ENCODE results near the gene JMJD7. TPM values are rescaled to one million over a fixed set of nuclear protein-coding genes. Genes with fewer than 3 reads are reported as not detected.

Gene JMJD7
- total RNA-seq, 1 donor from 2014 or later, result 26.2 TPM

DNA sequence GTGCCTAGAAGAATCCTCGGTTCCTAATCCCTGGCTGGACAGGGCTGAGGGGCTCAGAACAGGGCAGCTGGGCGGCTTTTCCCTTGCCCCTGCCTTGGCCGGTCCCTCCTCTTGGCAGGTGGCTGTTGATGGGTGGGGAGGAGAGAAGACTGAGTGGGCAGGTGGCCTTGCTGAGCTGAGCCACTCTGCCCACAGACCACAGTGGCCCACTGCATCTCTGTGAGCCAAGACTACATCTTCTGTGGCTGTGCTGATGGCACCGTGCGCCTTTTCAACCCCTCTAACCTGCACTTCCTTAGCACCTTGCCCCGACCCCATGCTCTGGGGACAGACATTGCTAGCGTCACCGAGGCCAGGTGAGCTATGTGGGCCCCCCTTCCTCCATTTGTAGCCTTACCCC lies 14.5 kb upstream of the JMJD7 start:
- Mint-ChIP-seq H3K36me3 (ENCODE audit: insufficient read depth) (peaks cover 9% of the 10 kb centered on the region), H3K27ac (no peak overlapping the region), H3K9me3 (ENCODE audit: low read depth) (no peaks in the 10 kb centered on the region), H3K27me3 (no peaks in the 10 kb centered on the region), H3K4me1 (ENCODE audit: low read depth) (no peaks in the 10 kb centered on the region), H3K4me3 (ENCODE audit: low read depth) (no peak overlapping the region)
- no peak for DNase-seq (ENCODE audit: low spot score, unreplicated experiment)
- TF ChIP-seq, protein P1, sequence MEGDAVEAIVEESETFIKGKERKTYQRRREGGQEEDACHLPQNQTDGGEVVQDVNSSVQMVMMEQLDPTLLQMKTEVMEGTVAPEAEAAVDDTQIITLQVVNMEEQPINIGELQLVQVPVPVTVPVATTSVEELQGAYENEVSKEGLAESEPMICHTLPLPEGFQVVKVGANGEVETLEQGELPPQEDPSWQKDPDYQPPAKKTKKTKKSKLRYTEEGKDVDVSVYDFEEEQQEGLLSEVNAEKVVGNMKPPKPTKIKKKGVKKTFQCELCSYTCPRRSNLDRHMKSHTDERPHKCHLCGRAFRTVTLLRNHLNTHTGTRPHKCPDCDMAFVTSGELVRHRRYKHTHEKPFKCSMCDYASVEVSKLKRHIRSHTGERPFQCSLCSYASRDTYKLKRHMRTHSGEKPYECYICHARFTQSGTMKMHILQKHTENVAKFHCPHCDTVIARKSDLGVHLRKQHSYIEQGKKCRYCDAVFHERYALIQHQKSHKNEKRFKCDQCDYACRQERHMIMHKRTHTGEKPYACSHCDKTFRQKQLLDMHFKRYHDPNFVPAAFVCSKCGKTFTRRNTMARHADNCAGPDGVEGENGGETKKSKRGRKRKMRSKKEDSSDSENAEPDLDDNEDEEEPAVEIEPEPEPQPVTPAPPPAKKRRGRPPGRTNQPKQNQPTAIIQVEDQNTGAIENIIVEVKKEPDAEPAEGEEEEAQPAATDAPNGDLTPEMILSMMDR (IDR thresholded peaks at IDR 0.05; ENCODE audit: unreplicated experiment), result no peak

DNA sequence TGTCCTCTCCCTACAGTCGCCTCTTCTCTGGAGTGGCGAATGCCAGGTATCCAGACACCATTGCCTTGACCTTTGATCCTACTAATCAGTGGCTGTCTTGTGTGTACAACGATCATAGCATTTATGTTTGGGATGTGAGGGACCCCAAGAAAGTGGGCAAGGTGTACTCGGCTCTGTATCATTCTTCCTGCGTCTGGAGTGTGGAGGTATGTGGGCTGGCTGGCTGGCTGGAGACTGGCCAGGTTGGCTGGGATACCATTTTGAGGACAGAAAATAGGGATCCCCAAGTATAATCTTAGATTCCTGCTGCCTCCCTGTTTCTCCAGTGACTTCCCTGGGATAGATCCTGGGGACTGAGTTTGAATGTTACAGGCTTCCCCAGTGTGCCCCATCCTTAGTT lies 13.4 kb upstream of the JMJD7 start:
- no peaks in the 10 kb centered on the region for H3K27me3 Mint-ChIP-seq
- no peak overlapping the region for H3K27ac Mint-ChIP-seq
- H3K9me3 Mint-ChIP-seq (ENCODE audit: low read depth), result no peaks in the 10 kb centered on the region
- no peaks in the 10 kb centered on the region for H3K4me1 Mint-ChIP-seq (ENCODE audit: low read depth)
- no peak for DNase-seq (ENCODE audit: low spot score, unreplicated experiment)
- TF ChIP-seq, protein P1 (IDR thresholded peaks at IDR 0.05; ENCODE audit: unreplicated experiment), result no peak
- H3K4me3 Mint-ChIP-seq (ENCODE audit: low read depth), result no peak overlapping the region
- peaks cover 11% of the 10 kb centered on the region for H3K36me3 Mint-ChIP-seq (ENCODE audit: insufficient read depth)

DNA sequence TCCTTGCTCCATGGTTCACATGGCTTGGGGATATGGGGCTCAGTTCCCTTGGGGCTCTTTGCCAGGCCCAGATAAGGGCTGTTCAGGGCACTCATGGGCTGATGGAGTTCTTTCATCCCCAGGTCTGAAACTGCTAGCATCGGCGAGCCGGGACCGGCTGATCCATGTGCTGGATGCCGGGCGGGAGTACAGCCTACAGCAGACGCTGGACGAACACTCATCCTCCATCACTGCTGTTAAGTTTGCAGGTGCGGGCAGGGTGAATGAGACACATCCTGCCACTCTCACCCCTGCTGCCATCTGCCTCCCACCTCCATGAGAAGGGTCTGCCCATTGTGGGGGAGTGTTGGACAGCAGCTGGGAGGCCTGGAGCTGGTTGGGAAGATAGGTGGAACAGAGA lies 11.1 kb upstream of the JMJD7 start:
- Mint-ChIP-seq H3K4me3 (ENCODE audit: low read depth) (no peak overlapping the region), H3K9me3 (ENCODE audit: low read depth) (no peaks in the 10 kb centered on the region), H3K36me3 (ENCODE audit: insufficient read depth) (peaks cover 15% of the 10 kb centered on the region), H3K4me1 (ENCODE audit: low read depth) (no peaks in the 10 kb centered on the region), H3K27ac (no peak overlapping the region), H3K27me3 (no peaks in the 10 kb centered on the region)
- TF ChIP-seq, protein P1 (IDR thresholded peaks at IDR 0.05; ENCODE audit: unreplicated experiment), result no peak
- no peak for DNase-seq (ENCODE audit: low spot score, unreplicated experiment)

DNA sequence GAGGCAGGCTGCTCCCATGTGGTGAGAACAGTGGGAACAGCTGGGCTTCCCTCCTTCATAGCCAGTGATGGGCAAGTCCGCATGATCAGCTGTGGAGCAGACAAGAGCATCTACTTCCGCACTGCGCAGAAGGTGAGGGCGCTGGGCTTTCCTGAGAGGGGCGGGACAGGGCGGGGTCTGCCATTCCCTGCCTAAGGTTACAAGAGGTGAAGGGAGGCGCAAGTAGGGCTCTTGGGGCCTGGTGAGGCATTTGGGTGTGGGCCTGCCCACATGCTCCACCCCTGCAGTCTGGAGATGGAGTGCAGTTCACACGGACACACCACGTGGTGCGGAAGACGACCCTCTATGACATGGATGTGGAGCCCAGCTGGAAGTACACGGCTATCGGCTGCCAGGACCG lies 10.6 kb upstream of the JMJD7 start:
- H3K36me3 Mint-ChIP-seq (ENCODE audit: insufficient read depth), result peaks cover 15% of the 10 kb centered on the region
- no peak overlapping the region for H3K27ac Mint-ChIP-seq

GRCh38 chr15:41817781-41818180 lies 10.1 kb upstream of the JMJD7 start:
- Mint-ChIP-seq H3K36me3 (ENCODE audit: insufficient read depth) (peaks cover 16% of the 10 kb centered on the region), H3K27me3 (no peaks in the 10 kb centered on the region), H3K27ac (no peak overlapping the region), H3K9me3 (ENCODE audit: low read depth) (no peaks in the 10 kb centered on the region), H3K4me1 (ENCODE audit: low read depth) (no peaks in the 10 kb centered on the region), H3K4me3 (ENCODE audit: low read depth) (no peak overlapping the region)
- no peak for DNase-seq (ENCODE audit: low spot score, unreplicated experiment)
- TF ChIP-seq, protein P1 (IDR thresholded peaks at IDR 0.05; ENCODE audit: unreplicated experiment), result no peak

More for the DNA sequence above, 10.6 kb upstream of the JMJD7 start:
- DNase-seq (ENCODE audit: low spot score, unreplicated experiment), result no peak
- Mint-ChIP-seq H3K4me3 (ENCODE audit: low read depth) (no peak overlapping the region), H3K4me1 (ENCODE audit: low read depth) (no peaks in the 10 kb centered on the region), H3K9me3 (ENCODE audit: low read depth) (no peaks in the 10 kb centered on the region), H3K27me3 (no peaks in the 10 kb centered on the region)
- TF ChIP-seq, protein P1 (IDR thresholded peaks at IDR 0.05; ENCODE audit: unreplicated experiment), result no peak

Data from progenitor cell of endocrine pancreas (in vitro differentiated cells).